GM18867 (cell line): ENCODE data around the gene ACTL9.
"Not testable (repeated sequence)": the region's sequence is repeated elsewhere in the genome, so short reads cannot be mapped to it uniquely, and the experiment has no call there.

Source experiments
- ATAC-seq: cut with Tn5 transposase; IDR thresholded peaks from one replicate; pipeline ENCODE4 v1.9.1; 2021; ENCODE audit warnings: mild to moderate bottlenecking, moderate library complexity; ENCODE audit not compliant: unreplicated experiment

Gene ACTL9

GRCh38 chr19:8698433-8699063, at the start of gene ACTL9:
Gene ACTL9 (minus strand): TSS chr19:8698795. CDS start chr19:8698701, 94 bp downstream.
- no peak for ATAC-seq

DNA sequence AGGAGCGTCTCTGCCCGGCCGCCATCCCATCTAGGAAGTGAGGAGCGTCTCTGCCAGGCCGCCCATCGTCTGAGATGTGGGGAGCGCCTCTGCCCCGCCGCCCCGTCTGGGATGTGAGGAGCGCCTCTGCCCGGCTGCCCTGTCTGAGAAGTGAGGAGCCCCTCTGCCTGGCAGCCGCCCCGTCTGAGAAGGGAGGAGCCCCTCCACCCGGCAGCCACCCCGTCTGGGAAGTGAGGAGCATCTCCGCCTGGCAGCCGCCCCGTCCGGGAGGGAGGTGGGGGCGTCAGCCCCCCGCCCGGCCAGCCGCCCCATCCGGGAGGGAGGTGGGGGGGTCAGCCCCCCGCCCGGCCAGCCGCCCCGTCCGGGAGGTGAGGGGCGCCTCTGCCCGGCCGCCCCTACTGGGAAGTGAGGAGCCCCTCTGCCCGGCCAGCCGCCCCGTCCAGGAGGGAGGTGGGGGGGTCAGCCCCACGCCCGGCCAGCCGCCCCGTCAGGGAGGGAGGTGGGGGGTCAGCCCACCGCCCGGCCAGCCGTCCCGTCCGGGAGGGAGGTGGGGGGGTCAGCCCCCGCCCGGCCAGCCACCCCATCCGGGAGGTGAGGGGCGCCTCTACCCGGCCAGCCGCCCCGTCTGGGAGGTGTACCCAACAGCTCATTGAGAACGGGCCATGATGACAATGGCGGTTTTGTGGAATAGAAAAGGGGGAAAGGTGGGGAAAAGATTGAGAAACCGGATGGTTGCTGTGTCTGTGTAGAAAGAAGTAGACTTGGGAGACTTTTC, 40.9 kb upstream of the ACTL9 start:
- ATAC-seq = not testable (repeated sequence)

- ATAC-seq = no peak
Measured at GRCh38 chr19:8738377-8738776, 39.8 kb upstream of the ACTL9 start.

- ATAC-seq = no peak
Measured at GRCh38 chr19:8731428-8732169, 33.0 kb upstream of the ACTL9 start.

DNA sequence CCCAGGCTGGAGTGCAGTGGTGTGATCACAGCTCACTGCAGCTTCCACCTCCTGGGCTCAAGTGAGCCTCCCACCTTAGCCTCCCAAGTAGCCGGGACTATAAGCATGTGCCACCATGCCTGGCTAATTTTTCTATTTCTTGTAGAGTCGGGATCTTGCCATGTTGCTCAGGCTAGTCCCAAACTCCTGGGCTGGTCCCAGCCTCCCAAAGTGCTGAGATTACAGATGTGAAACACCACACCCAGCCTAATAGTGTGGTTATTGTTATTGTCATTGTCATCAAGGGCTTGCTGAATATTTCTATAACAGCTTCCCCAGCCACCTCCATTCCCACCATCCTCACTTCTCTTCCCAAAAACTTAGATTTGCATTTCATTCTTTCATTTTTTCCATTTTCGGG, 25.7 kb upstream of the ACTL9 start:
- no peak for ATAC-seq

GRCh38 chr19:8722032-8722431, 23.4 kb upstream of the ACTL9 start:
- no peak for ATAC-seq

- ATAC-seq = no peak
Measured at GRCh38 chr19:8721334-8721733, 22.7 kb upstream of the ACTL9 start, which contains the start of gene OR2Z1. Gene OR2Z1 (plus strand): TSS chr19:8721634. CDS start chr19:8731029, 9,395 bp downstream.

- not testable (repeated sequence) for ATAC-seq
Measured at GRCh38 chr19:8710337-8710736, 11.7 kb upstream of the ACTL9 start.

DNA sequence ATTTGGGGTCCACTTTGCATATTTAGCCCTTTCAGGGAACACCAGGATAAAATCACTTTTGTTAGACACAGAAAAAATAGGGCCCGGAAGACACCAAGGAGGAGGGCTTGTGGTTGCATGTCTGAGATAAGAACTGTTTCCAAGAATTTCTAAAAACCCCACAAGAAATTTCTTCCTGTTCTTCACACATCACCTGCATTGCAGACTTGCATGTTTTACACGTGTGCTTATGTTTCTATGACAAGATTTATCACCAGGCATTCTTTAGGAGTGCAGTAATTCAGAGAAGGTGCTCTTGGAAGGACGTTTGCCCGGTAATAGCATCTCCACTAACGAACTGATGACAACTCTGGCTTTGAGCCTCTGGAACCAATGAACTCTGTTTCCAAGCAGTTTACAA, 7.1 kb upstream of the ACTL9 start:
- no peak for ATAC-seq

GRCh38 chr19:8705304-8705703, 6.7 kb upstream of the ACTL9 start:
- ATAC-seq = not testable (repeated sequence)

- ATAC-seq = no peak
Measured at GRCh38 chr19:8703223-8703622, 4.6 kb upstream of the ACTL9 start.

DNA sequence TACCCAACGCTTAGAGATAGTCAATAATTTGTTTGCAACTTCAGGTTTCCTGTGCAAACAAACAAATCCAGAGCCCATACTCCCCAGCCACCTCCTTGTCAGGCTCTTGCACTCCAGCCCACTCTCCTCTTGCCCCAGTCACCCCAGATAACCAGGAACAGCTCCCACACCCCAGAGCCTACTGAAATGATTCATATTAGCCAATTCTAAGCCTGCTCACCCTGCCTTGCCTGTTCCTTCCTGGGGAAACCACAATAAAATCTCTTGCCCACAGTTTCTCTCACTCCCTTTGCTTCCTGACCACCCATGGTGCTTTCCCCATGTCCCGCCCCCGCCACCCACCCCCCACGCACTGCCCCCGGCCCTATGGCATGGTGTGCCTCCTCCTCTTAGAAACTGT, 3.8 kb upstream of the ACTL9 start:
- ATAC-seq = no peak

DNA sequence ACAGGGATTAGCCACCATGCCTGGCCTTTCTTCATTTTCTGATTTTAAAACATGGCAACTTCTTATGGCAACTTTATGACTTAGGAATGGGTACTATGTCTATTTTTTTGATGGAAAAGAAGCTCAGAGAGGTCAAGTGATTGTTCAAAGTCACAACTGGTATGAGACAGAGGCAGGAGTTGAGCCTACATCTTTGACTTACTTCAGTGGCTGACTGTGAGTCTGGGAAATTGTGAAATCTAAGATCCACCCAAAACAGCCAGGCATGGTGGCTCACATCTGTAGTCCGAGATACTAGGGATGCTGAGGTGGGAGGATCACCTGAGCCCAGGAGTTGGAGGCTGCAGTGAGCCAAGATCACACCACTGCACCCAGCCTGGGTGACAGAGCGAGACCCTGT, 2.4 kb upstream of the ACTL9 start:
- ATAC-seq = no peak

DNA sequence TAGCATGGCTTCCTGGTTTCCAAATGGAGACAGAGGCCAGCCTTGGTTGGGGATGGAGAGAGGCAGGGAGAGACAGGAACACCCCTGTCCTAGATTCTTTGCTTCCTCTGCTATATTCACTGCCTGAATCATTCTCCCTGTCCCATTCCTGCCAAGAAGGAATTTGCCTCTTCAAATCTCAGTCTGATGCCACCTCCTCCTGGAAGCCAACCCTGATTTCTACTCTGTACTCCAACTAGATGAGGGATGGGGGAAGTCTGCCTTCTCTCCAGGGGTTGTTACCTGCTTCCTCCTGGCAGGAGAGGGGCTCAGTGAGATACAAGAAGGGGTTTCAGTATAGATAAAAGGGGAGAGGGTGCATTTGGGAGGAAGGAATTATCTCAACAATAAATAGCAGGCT, 1.3 kb upstream of the ACTL9 start:
- no peak for ATAC-seq

- no peak for ATAC-seq
Measured at GRCh38 chr19:8697671-8698432, 743 bp downstream of the ACTL9 start.

DNA sequence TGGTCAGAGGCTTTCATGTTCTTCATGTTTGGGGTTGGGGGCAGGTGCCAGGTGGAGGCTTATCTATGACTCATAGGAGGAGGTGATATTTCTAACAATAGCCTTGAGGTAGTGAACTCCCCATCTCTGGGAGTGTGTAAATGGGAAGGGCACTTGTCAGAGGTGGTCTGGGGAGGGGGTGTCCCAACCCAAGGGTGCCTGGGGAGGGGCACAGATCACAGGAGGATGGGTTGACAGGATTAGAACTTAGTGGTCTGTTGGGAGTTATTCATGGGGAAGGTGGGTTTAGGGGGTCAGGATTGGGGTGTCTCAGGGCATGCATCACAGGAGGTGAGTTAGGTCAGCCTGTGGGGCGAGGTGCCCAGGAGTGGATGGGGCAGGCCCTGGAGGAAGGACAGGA, 1.6 kb downstream of the ACTL9 start:
- ATAC-seq = no peak

DNA sequence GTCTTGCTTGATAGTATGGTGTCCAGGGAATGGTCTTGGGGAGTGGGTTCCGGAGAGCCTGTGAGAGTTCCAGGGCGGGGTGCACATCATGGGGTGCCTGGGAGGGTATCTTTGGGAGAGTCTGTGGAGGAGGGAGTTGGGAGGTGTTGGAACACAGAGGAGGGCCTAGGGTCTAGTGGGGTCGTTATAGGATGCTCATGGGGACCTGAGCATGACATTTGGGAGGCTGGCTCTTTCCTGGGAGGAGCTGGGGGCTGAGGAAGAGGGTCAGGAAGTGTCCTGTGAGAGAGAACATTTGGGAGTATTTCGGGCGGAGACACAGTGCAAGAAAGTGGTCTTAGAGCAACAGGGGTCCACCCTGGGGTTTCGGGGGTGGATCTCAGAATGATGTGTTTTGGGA, 2.7 kb downstream of the ACTL9 start:
- ATAC-seq = no peak

GRCh38 chr19:8695501-8695900, 3.1 kb downstream of the ACTL9 start:
- no peak for ATAC-seq

DNA sequence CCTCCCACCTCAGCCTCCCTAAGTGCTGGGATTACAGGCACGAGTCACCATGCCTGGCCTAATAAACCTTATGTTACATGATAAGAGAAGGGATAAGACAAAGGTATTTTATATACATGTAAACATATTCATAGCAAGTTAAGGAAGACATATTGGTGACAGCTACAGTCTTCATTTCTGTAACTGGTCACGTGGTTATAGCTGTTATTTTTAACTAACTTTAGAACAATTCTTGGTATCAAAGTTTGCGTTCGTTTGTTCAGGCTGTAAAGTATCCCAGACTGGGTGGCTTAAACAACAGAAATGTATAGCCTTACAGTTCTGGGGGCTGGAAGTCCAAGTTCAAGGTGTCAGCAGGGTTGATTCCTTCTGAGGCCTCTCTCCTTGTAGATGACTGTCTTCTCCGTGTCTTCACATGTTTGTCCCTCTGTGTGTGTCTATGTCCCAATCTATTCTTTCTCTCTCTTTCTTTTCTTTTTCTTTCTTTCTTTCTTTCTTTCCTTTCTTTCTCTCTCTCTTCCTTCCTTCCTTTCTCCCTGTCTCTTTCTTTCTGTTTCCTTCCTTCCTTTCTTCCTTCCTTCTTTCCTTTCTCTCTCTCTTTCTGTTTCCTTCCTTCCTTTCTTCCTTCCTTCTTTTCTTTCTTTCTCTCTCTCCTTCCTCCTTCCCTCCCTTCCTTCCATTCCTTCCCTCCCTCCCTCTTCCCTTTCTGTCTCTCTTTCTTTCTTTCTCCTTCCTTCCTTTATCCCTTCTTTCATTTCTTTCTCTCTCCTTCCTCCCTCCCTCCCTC, 7.6 kb downstream of the ACTL9 start:
- no peak for ATAC-seq

GRCh38 chr19:8688930-8689329, 9.7 kb downstream of the ACTL9 start:
- no peak for ATAC-seq
